Panc1 (cell line): Measurements from ENCODE around the gene EHHADH. TPM values are rescaled to one million over a fixed set of nuclear protein-coding genes. Genes with fewer than 3 reads are reported as not detected.

Experiments
- ATAC-seq: fragments of 200-7000 bp; cut with Tn5 transposase; 2 replicates; pipeline ENCODE4 v1.9.1; 2020; ENCODE audit warnings: mild to moderate bottlenecking, moderate library complexity
- BruUV-seq: library from RNA; stranded (reverse); fragments of 400-500 nt; replicated peaks from 2 replicates; lab custom pipeline; 2021; lab: Mats Ljungman, UMichigan
- CTCF ChIA-PET: fragments of 300-600 bp; sonication (Branson Sonifier 250); formaldehyde crosslinking; loops from one replicate; lab custom pipeline; 2022; ENCODE audit warnings: antibody characterized with exemption; lab: Charles Lee
- POLR2A ChIA-PET: fragments of 300-600 bp; sonication (Branson Sonifier 250); formaldehyde crosslinking; loops from one replicate; lab custom pipeline; 2022; ENCODE audit warnings: antibody characterized with exemption; lab: Charles Lee
- DNase-seq: peaks from one replicate; pipeline ENCODE4 v3.0.0-alpha.2; 2010; ENCODE audit warnings: low read depth, low spot score
- H3K27ac ChIP-seq: 2 replicates; pipeline ENCODE4 v1.5.1; 2011; ENCODE audit warnings: mild to moderate bottlenecking, low read length, inconsistent platforms
- H3K27me3 ChIP-seq: fragments of 200-500 bp; sonication (Bioruptor generic); 2 replicates; pipeline ENCODE4 v1.6.0; 2014; ENCODE audit warnings: low read length, inconsistent platforms; ENCODE audit not compliant: control insufficient read depth, insufficient read depth
- H3K36me3 ChIP-seq: fragments of 200-500 bp; sonication (Bioruptor generic); 2 replicates; pipeline ENCODE4 v1.5.1; 2014; ENCODE audit warnings: inconsistent platforms, mild to moderate bottlenecking, low read length, moderate library complexity; ENCODE audit not compliant: control insufficient read depth, insufficient read depth
- H3K4me1 ChIP-seq: 2 replicates; pipeline ENCODE4 v1.5.1; 2011; ENCODE audit warnings: inconsistent platforms, mild to moderate bottlenecking, low read length, moderate library complexity; ENCODE audit not compliant: control insufficient read depth, insufficient read depth
- H3K4me3 ChIP-seq, 2 experiments: 2 replicates each; pipeline ENCODE4 v1.5.1; 2011 to 2012; ENCODE audit warnings: low read depth in 2 of 2, low read length in 2 of 2, mild to moderate bottlenecking in 2 of 2, inconsistent platforms in 1 of 2, moderate library complexity in 1 of 2
- H3K9me3 ChIP-seq: fragments of 200-500 bp; sonication (Bioruptor generic); 2 replicates; pipeline ENCODE4 v1.5.1; 2014; ENCODE audit warnings: low read depth, mild to moderate bottlenecking, inconsistent platforms, low read length, moderate library complexity; ENCODE audit not compliant: control insufficient read depth, insufficient read depth
- CTCF ChIP-seq: fragments of 450-650 bp; IDR thresholded peaks from 2 replicates; pipeline ENCODE4 v1.5.1; 2017; ENCODE audit warnings: mild to moderate bottlenecking
- POLR2AphosphoS5 ChIP-seq: IDR thresholded peaks from 2 replicates; pipeline ENCODE4 v1.6.1; 2012; ENCODE audit warnings: mild to moderate bottlenecking, low read depth, low read length, moderate library complexity
- REST ChIP-seq, 2 experiments: IDR thresholded peaks; 2 replicates each; pipeline ENCODE4 v1.6.1; 2011 to 2012; ENCODE audit warnings: low read depth in 2 of 2, control low read depth in 1 of 2, low read length in 1 of 2, mild to moderate bottlenecking in 1 of 2, moderate library complexity in 1 of 2; ENCODE audit not compliant: insufficient read depth in 1 of 2
- SIN3A ChIP-seq: IDR thresholded peaks from 2 replicates; pipeline ENCODE4 v1.6.1; 2012; ENCODE audit warnings: low read depth, mild to moderate bottlenecking, low read length, moderate library complexity, borderline replicate concordance; ENCODE audit not compliant: insufficient read depth
- TCF7L2 ChIP-seq: IDR thresholded peaks from 2 replicates; pipeline ENCODE4 v1.6.1; 2011; ENCODE audit warnings: mild to moderate bottlenecking, low read depth, low read length, inconsistent platforms
- in situ Hi-C: cut with HindIII; loops from 2 replicates; pipeline ENCODE4 v1.10.0; 2016; ENCODE audit warnings: low sequenced_read_pairs, low pct_unique_long_range_greater_than_20kb
- intact Hi-C: fragments of 100-400 bp; cut with micrococcal nuclease; formaldehyde crosslinking; loops from one replicate; pipeline ENCODE4 v1.10.0; 2022; ENCODE audit not compliant: unreplicated experiment
- total RNA-seq: library from RNA; stranded (reverse); gene quantifications from one replicate; pipeline ENCODE4 v1.2.1, GENCODE V29; 2021; ENCODE audit not compliant: unreplicated experiment

EHHADH gene
- total RNA-seq, 1 experiment from 2014 or later = 7.8 TPM

GRCh38 chr3:185290266-185290665 is 36.4 kb upstream of the EHHADH start:
- ATAC-seq (no peak), DNase-seq (no peak)
- intact Hi-C loops (no loop called here), in situ Hi-C loops (no loop called here)
- ChIA-PET CTCF (interaction anchor here (0.7 kb wide), 1 partner anchor 750 kb away, joined by 4 read pairs; no protein-coding TSS in a partner anchor), POLR2A (no interaction called here)
- H3K9me3 ChIP-seq = no peaks in the 10 kb centered on the region
- H3K27me3 ChIP-seq = no peaks in the 10 kb centered on the region
- no peaks in the 10 kb centered on the region for H3K4me1 ChIP-seq
- BruUV-seq = no TSS peak
- no peak overlapping the region for H3K27ac ChIP-seq
- no peak overlapping the region for H3K4me3 ChIP-seq
- no peak for TF ChIP-seq POLR2AphosphoS5
- no peak for TF ChIP-seq SIN3A
- TF ChIP-seq TCF7L2 = no peak
- no peak for TF ChIP-seq REST (IDR thresholded peaks at IDR 0.05; ENCODE audit: insufficient read depth in 1 of 2, low read depth in 2 of 2, low read length in 1 of 2)
- no peak for TF ChIP-seq CTCF
- no peaks in the 10 kb centered on the region for H3K36me3 ChIP-seq

- intact Hi-C loops = no loop called here
- no peaks in the 10 kb centered on the region for H3K27me3 ChIP-seq
- no peaks in the 10 kb centered on the region for H3K36me3 ChIP-seq
- H3K4me1 ChIP-seq = 0 out of 2 replicates have a peak, but pooled peaks cover 7% of the 10 kb centered on the region
- in situ Hi-C loops = no loop called here
- CTCF ChIA-PET = no interaction called here
- ATAC-seq (peak; percentile 6), DNase-seq (no peak)
- H3K27ac ChIP-seq = peak overlapping the region; percentile 97
- TF ChIP-seq SIN3A (no peak), REST (IDR thresholded peaks at IDR 0.05; ENCODE audit: insufficient read depth in 1 of 2, low read depth in 2 of 2, low read length in 1 of 2) (no peak), CTCF (no peak)
- POLR2A ChIA-PET = interaction anchor here (0.7 kb wide), 2 partner anchors 25 to 124 kb away, joined by 6 to 14 read pairs; no protein-coding TSS in a partner anchor
- no peaks in the 10 kb centered on the region for H3K9me3 ChIP-seq
- no TSS peak for BruUV-seq
- H3K4me3 ChIP-seq = peak overlapping the region; percentile 65 to 93
These were observed 29.6 kb upstream of the EHHADH start for GRCh38 chr3:185283374-185283935.
